ENCODE results near the gene PXYLP1. TPM values are rescaled to one million over a fixed set of nuclear protein-coding genes. Genes with fewer than 3 reads are reported as not detected.

PXYLP1 gene
- total and polyA plus RNA-seq, 2 experiments from 2014 or later, result 15.8 to 18.7 TPM

DNA sequence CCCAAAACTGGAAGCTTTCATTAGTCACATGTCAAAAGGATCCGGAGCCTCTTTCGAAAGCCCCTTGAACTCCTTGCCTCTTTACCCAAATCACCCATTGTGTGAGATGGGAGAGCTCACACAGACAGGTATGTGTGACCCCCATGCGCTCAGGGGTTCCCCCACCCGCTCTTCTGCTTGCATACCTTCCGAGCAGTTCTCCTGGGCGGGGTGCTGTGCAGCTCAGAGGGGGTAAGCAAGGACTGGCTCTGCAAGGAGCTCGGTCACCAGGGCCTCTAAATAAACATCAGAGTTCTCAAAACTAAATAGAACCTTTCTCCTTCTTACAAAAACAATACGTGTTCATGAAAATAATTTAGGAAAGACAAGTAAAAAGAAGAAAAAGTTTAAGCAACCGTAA is 55.7 kb downstream of the PXYLP1 start:
- in situ Hi-C loops (cut with MboI), result no loop called here
- no peak overlapping the region for H2AFZ ChIP-seq
- H3K9ac ChIP-seq, result no peak overlapping the region
- no peak overlapping the region for H3K4me3 ChIP-seq
- no peaks in the 10 kb centered on the region for H3K9me3 ChIP-seq (ENCODE audit: low read depth)
- no peak for DNase-seq
- 93 to 95% methylated on average over 9 of the region's 9 CpGs for WGBS, 2 experiments (ENCODE audit: low coverage in 1 of 2, low lambda C conversion rate in 2 of 2, missing lambda C conversion rate in 2 of 2)
- no peaks in the 10 kb centered on the region for H3K27me3 ChIP-seq (replicated peaks; ENCODE audit: insufficient read depth)
- H3K4me1 ChIP-seq (ENCODE audit: insufficient read depth), result no peaks in the 10 kb centered on the region
- H3K9me2 ChIP-seq (ENCODE audit: insufficient read depth), result no peaks in the 10 kb centered on the region
- no peaks in the 10 kb centered on the region for H3K79me2 ChIP-seq (ENCODE audit: insufficient read depth)
- no peaks in the 10 kb centered on the region for H4K20me1 ChIP-seq (ENCODE audit: insufficient read depth)
- H3K27ac ChIP-seq, result no peak overlapping the region
- no peaks in the 10 kb centered on the region for H3F3A ChIP-seq (ENCODE audit: insufficient read depth)
- H3K4me2 ChIP-seq (ENCODE audit: unreplicated experiment), result no peak overlapping the region
- TF ChIP-seq EZH2phosphoT487 (IDR thresholded peaks at IDR 0.05; ENCODE audit: insufficient read depth, low read depth) (no peak), EZH2 (IDR thresholded peaks at IDR 0.05; ENCODE audit: insufficient read depth, poor library complexity, severe bottlenecking) (no peak)
- 0 out of 2 replicates have a peak, but pooled peaks cover 2% of the 10 kb centered on the region for H3K36me3 ChIP-seq (ENCODE audit: low read depth)

DNA sequence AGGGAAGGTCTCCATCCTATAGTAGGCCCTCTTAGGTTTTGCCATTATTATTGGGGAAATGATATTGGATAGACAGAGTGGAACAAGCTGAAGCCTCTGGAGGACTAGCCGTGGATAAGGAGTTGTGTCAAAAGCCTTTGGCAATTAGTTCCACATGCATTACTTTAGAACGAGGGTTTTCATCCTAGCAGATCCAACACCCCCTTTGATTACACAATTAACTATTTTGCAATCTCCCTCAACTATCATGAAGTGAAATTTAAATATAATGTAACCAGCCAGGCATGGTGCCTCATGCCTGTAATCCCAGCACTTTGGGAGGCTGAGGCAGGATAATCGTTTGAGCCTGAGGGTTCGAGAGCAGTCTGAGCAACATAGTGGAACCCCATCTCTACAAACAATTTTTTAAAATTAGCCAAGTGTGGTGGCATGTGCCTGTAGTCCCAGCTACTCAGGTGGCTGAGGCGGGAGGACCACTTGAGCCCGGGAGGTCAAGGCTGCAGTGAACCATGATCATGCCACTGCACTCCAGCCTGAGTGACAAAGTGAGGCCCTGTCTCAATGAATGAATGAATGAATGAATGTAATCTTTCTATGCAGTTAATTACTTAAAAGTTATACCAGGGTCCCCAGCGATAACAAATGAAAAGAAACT is 56.8 kb downstream of the PXYLP1 start:
- WGBS, 2 experiments (ENCODE audit: low coverage in 1 of 2, low lambda C conversion rate in 2 of 2, missing lambda C conversion rate in 2 of 2), result 74 to 79% methylated on average over 7 of the region's 7 CpGs
- peak; percentile 13 for DNase-seq
- in situ Hi-C loops (cut with MboI), result no loop called here
- H3K4me1 ChIP-seq (ENCODE audit: insufficient read depth), result peaks cover under 1% of the 10 kb centered on the region; the same call in 1 of the 2 replicates
- no peaks in the 10 kb centered on the region for H3K27me3 ChIP-seq (replicated peaks; ENCODE audit: insufficient read depth)
- 0 out of 2 replicates have a peak, but pooled peaks cover 5% of the 10 kb centered on the region for H3K36me3 ChIP-seq (ENCODE audit: low read depth)
- no peak overlapping the region for H3K4me2 ChIP-seq (ENCODE audit: unreplicated experiment)
- H3K27ac ChIP-seq, result no peak overlapping the region
- H3K9me2 ChIP-seq (ENCODE audit: insufficient read depth), result no peaks in the 10 kb centered on the region
- no peak overlapping the region for H3K9ac ChIP-seq
- H3K4me3 ChIP-seq, result no peak overlapping the region
- H3F3A ChIP-seq (ENCODE audit: insufficient read depth), result no peaks in the 10 kb centered on the region
- H4K20me1 ChIP-seq (ENCODE audit: insufficient read depth), result no peaks in the 10 kb centered on the region
- TF ChIP-seq EZH2phosphoT487 (IDR thresholded peaks at IDR 0.05; ENCODE audit: insufficient read depth, low read depth), result no peak
- no peak for TF ChIP-seq EZH2 (IDR thresholded peaks at IDR 0.05; ENCODE audit: insufficient read depth, poor library complexity, severe bottlenecking)
- H2AFZ ChIP-seq, result no peak overlapping the region
- no peaks in the 10 kb centered on the region for H3K79me2 ChIP-seq (ENCODE audit: insufficient read depth)
- H3K9me3 ChIP-seq (ENCODE audit: low read depth), result no peaks in the 10 kb centered on the region

GRCh38 chr3:141289228-141289772 is 57.7 kb downstream of the PXYLP1 start:
- no peak overlapping the region for H3K4me3 ChIP-seq
- WGBS, 2 experiments (ENCODE audit: low coverage in 1 of 2, low lambda C conversion rate in 2 of 2, missing lambda C conversion rate in 2 of 2), result 49 to 55% methylated on average over 2 of the region's 2 CpGs
- H3K4me1 ChIP-seq (ENCODE audit: insufficient read depth), result peaks cover 9% of the 10 kb centered on the region
- H2AFZ ChIP-seq, result no peak overlapping the region
- H3K9me2 ChIP-seq (ENCODE audit: insufficient read depth), result no peaks in the 10 kb centered on the region
- H3K9ac ChIP-seq, result no peak overlapping the region
- H3F3A ChIP-seq (ENCODE audit: insufficient read depth), result peaks cover 3% of the 10 kb centered on the region; the same call in 1 of the 2 replicates
- H3K4me2 ChIP-seq (ENCODE audit: unreplicated experiment), result no peak overlapping the region
- DNase-seq, result peak; percentile 17
- no peaks in the 10 kb centered on the region for H4K20me1 ChIP-seq (ENCODE audit: insufficient read depth)
- H3K36me3 ChIP-seq (ENCODE audit: low read depth), result 0 out of 2 replicates have a peak, but pooled peaks cover 5% of the 10 kb centered on the region
- no peaks in the 10 kb centered on the region for H3K27me3 ChIP-seq (replicated peaks; ENCODE audit: insufficient read depth)
- TF ChIP-seq EZH2phosphoT487 (IDR thresholded peaks at IDR 0.05; ENCODE audit: insufficient read depth, low read depth) (no peak), EZH2 (IDR thresholded peaks at IDR 0.05; ENCODE audit: insufficient read depth, poor library complexity, severe bottlenecking) (no peak)
- no peaks in the 10 kb centered on the region for H3K9me3 ChIP-seq (ENCODE audit: low read depth)
- in situ Hi-C loops (cut with MboI), result no loop called here
- no peak overlapping the region for H3K27ac ChIP-seq
- no peaks in the 10 kb centered on the region for H3K79me2 ChIP-seq (ENCODE audit: insufficient read depth)

DNA sequence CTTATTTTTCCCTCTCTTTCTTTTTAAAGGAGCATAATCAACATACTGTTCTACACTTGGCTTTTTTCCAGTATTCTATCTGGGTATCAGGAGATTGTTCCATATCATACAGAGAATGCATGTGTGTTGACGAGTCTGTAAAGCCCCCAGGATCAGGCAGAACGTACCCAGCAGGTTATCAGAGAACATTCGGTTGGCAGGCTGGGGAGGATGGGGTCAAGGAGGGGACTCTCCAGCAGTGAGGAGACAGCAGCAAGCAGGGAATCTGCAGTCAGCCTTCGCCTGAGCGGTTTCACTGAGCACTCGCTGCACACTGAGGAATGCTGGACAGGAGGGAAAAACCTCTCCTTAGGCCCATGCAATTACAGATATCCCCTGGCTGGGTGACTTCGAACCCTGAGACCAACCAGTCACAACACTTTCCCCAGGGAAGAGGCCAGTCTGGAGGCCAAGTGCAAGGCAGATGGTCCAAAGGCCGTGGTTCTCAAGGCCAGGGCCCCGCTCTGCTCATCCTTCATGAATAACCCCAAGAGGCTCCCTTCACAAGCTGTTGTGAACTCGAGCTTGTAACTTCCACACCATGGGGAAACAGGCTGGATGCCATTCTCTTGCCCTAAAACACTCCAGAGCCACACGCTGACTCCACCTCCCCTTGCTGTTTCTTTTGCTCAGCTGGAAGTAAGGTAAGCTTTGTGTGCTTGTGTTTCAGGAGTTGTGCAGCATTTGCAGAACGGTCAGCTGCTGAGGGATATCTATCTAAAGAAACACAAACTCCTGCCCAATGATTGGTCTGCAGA is 60.1 kb downstream of the PXYLP1 start:
- Histone ChIP-seq H3K27ac (no peak overlapping the region), H3K36me3 (ENCODE audit: low read depth) (0 out of 2 replicates have a peak, but pooled peaks cover 5% of the 10 kb centered on the region), H3K9ac (no peak overlapping the region), H2AFZ (no peak overlapping the region), H3K4me2 (ENCODE audit: unreplicated experiment) (no peak overlapping the region), H3K79me2 (ENCODE audit: insufficient read depth) (no peaks in the 10 kb centered on the region), H3K4me1 (ENCODE audit: insufficient read depth) (peaks cover 16% of the 10 kb centered on the region), H3K27me3 (replicated peaks; ENCODE audit: insufficient read depth) (no peaks in the 10 kb centered on the region), H3K9me3 (ENCODE audit: low read depth) (no peaks in the 10 kb centered on the region), H3K9me2 (ENCODE audit: insufficient read depth) (no peaks in the 10 kb centered on the region), H4K20me1 (ENCODE audit: insufficient read depth) (no peaks in the 10 kb centered on the region), H3K4me3 (no peak overlapping the region), H3F3A (ENCODE audit: insufficient read depth) (peaks cover 9% of the 10 kb centered on the region; the same call in 1 of the 2 replicates)
- TF ChIP-seq EZH2phosphoT487 (IDR thresholded peaks at IDR 0.05; ENCODE audit: insufficient read depth, low read depth) (no peak), EZH2 (IDR thresholded peaks at IDR 0.05; ENCODE audit: insufficient read depth, poor library complexity, severe bottlenecking) (no peak)
- in situ Hi-C loops (cut with MboI), result no loop called here
- DNase-seq, result no peak
- 96 to 98% methylated on average over 12 of the region's 12 CpGs for whole genome bisulfite sequencing, 2 experiments (ENCODE audit: low coverage in 1 of 2, low lambda C conversion rate in 2 of 2, missing lambda C conversion rate in 2 of 2)

All from GM23248 (cell line).